Endothelial cell of umbilical vein (primary cell): Measurements from ENCODE around the gene ATG4D.

Experiments
- CTCF ChIP-seq, 2 donors: IDR thresholded peaks; 1 replicate in 1 of 2; 2 replicates in 1 of 2; pipeline ENCODE4 v1.5.1; 2011; ENCODE audit warnings: low read length in 2 of 2, mild to moderate bottlenecking in 2 of 2, moderate library complexity in 2 of 2, control low read depth in 1 of 2, inconsistent platforms in 1 of 2, low read depth in 1 of 2; ENCODE audit not compliant: insufficient read depth in 1 of 2; ENCODE audit errors: extremely low read depth in 1 of 2
- EZH2 ChIP-seq: IDR thresholded peaks from 2 replicates; pipeline ENCODE4 v1.6.1; 2012; ENCODE audit warnings: borderline replicate concordance, low read depth, mild to moderate bottlenecking, moderate library complexity, low read length, inconsistent platforms; ENCODE audit not compliant: severe bottlenecking

- TF ChIP-seq CTCF (IDR thresholded peaks at IDR 0.05; ENCODE audit: extremely low read depth in 1 of 2, insufficient read depth in 1 of 2, low read depth in 1 of 2, low read length in 2 of 2) = no peak
- TF ChIP-seq EZH2 = no peak
Observed at GRCh38 chr19:10600149-10600548, 56.4 kb downstream of the ATG4D start.
